GM12878 (cell line): ENCODE results near the gene ACBD7. TPM values are rescaled to one million over a fixed set of nuclear protein-coding genes. Genes with fewer than 3 reads are reported as not detected.

Experiments
- ATAC-seq: fragments of 200-7000 bp; cut with Tn5 transposase; 3 replicates; pipeline ENCODE4 v1.9.1; 2020; ENCODE audit warnings: mild to moderate bottlenecking, moderate library complexity
- BruUV-seq: library from RNA; stranded (reverse); fragments of 400-500 nt; replicated peaks from 2 replicates; lab custom pipeline; 2021; lab: Mats Ljungman, UMichigan
- CTCF ChIA-PET: fragments of 300-600 bp; sonication (Branson Sonifier 250); formaldehyde crosslinking; extraction: SDS; loops from one replicate; lab custom pipeline; 2021; ENCODE audit warnings: inconsistent platforms; lab: Yijun Ruan, JAX
- POLR2A ChIA-PET: fragments of 350-600 bp; formaldehyde crosslinking; extraction: SDS; loops from one replicate; lab custom pipeline; 2021; ENCODE audit warnings: inconsistent platforms; lab: Charles Lee
- RAD21 ChIA-PET: fragments of 300-600 bp; sonication (Branson Sonifier 250); formaldehyde crosslinking; loops from one replicate; lab custom pipeline; 2023; ENCODE audit warnings: antibody characterized with exemption; ENCODE audit not compliant: unreplicated experiment; lab: Charles Lee
- SMC1A ChIA-PET: fragments of 300-600 bp; sonication (Branson Sonifier 250); formaldehyde crosslinking; loops from one replicate; lab custom pipeline; 2023; ENCODE audit not compliant: unreplicated experiment, uncharacterized antibody; lab: Charles Lee
- DNase-seq: peaks from one replicate; pipeline ENCODE4 v3.0.0-alpha.2; 2011; ENCODE audit warnings: low read depth, low spot score
- FAIRE-seq: peaks from 3 replicates; lab custom pipeline; 2011; peaks lifted over from hg19 to GRCh38; lab: Jason Lieb, UNC
- H2AFZ ChIP-seq: 2 replicates; pipeline ENCODE4 v1.6.0; 2011; ENCODE audit warnings: low read depth, low read length, control low read depth; ENCODE audit not compliant: control insufficient read depth
- H3K27ac ChIP-seq: 2 replicates; pipeline ENCODE4 v1.5.1; 2011; ENCODE audit warnings: control low read depth; ENCODE audit not compliant: control insufficient read depth, insufficient read depth
- H3K27me3 ChIP-seq, 2 experiments: replicated peaks in 1 of 2; 2 replicates each; pipeline versions ENCODE4 v1.6.0 to v1.6.1; 2011; ENCODE audit warnings: low read length in 1 of 2; ENCODE audit not compliant: control insufficient read depth in 2 of 2, insufficient read depth in 2 of 2
- H3K36me3 ChIP-seq, 2 experiments: 2 replicates each; pipeline ENCODE4 v1.5.1; 2011; ENCODE audit warnings: low read length in 1 of 2; ENCODE audit not compliant: control insufficient read depth in 2 of 2, insufficient read depth in 2 of 2
- H3K4me1 ChIP-seq: 2 replicates; pipeline ENCODE4 v1.6.1; 2011; ENCODE audit warnings: mild to moderate bottlenecking, low read length, moderate library complexity, mixed read lengths; ENCODE audit not compliant: control insufficient read depth, insufficient read depth
- H3K4me2 ChIP-seq: 2 replicates; pipeline ENCODE4 v1.6.0; 2011; ENCODE audit warnings: control low read depth; ENCODE audit not compliant: control insufficient read depth, insufficient read depth
- H3K4me3 ChIP-seq: fragments of 200-600 bp; sonication (generic); 2 replicates; pipeline ENCODE4 v1.5.1; 2016
- H3K79me2 ChIP-seq: 2 replicates; pipeline ENCODE4 v1.6.0; 2011; ENCODE audit warnings: low read length; ENCODE audit not compliant: control insufficient read depth, insufficient read depth
- H3K9ac ChIP-seq: 2 replicates; pipeline ENCODE4 v1.8.0; 2011; ENCODE audit warnings: low read length, control low read depth, mixed read lengths; ENCODE audit not compliant: control insufficient read depth, insufficient read depth
- H3K9me3 ChIP-seq: replicated peaks from 3 replicates; pipeline ENCODE4 v1.5.1; 2011; ENCODE audit warnings: mild to moderate bottlenecking, low read length; ENCODE audit not compliant: control insufficient read depth, insufficient read depth
- H4K20me1 ChIP-seq: 2 replicates; pipeline ENCODE4 v1.6.0; 2011; ENCODE audit not compliant: control insufficient read depth, insufficient read depth
- ATF2 ChIP-seq: IDR thresholded peaks from 2 replicates; pipeline ENCODE4 v1.6.1; 2012; ENCODE audit warnings: low read length, inconsistent platforms
- BHLHE40 ChIP-seq, 2 experiments: fragments of 450-650 bp in 1 of 2; IDR thresholded peaks; 2 replicates each; pipeline ENCODE4 v1.6.1; 2011 to 2017; ENCODE audit warnings: low read depth in 2 of 2, borderline replicate concordance in 1 of 2, improper control_type of control experiment in 1 of 2, low read length in 1 of 2, mild to moderate bottlenecking in 1 of 2
- CHD1 ChIP-seq: IDR thresholded peaks from 2 replicates; pipeline ENCODE4 v1.6.1; 2012; ENCODE audit warnings: low read depth, low read length, improper control_type of control experiment
- HCFC1 ChIP-seq: fragments of 150-350 bp; IDR thresholded peaks from 2 replicates; pipeline ENCODE4 v1.6.1; 2014; ENCODE audit warnings: low read length
- KDM1A ChIP-seq: fragments of 200-600 bp; sonication (generic); IDR thresholded peaks from 2 replicates; pipeline ENCODE4 v1.6.1; 2016; ENCODE audit warnings: borderline replicate concordance
- POU2F2 ChIP-seq: IDR thresholded peaks from 3 replicates; pipeline ENCODE4 v1.6.1; 2011; ENCODE audit warnings: low read depth, mild to moderate bottlenecking, low read length, borderline replicate concordance
- SIN3A ChIP-seq: IDR thresholded peaks from 2 replicates; pipeline ENCODE4 v1.6.1; 2012; ENCODE audit warnings: low read depth, low read length, improper control_type of control experiment
- SP1 ChIP-seq: IDR thresholded peaks from one replicate; pipeline ENCODE4 v1.6.1; 2011; ENCODE audit warnings: low read depth, low read length
- TCF12 ChIP-seq: IDR thresholded peaks from 2 replicates; pipeline ENCODE4 v1.6.1; 2011; ENCODE audit warnings: low read depth, mild to moderate bottlenecking, low read length
- WGBS: methylation state at CpG from one replicate; pipeline ENCODE4 v1.1.6; 2016; ENCODE audit warnings: low lambda C conversion rate; ENCODE audit not compliant: insufficient replicate concordance, insufficient coverage; ENCODE audit errors: missing lambda C conversion rate; 5-methylcytosine and 5-hydroxymethylcytosine counted together
- in situ Hi-C: fragments of 300-500 bp; cut with MboI; formaldehyde crosslinking; loops from 9 replicates; pipeline ENCODE4 v1.14.3; 2018; ENCODE audit warnings: mixed read lengths
- intact Hi-C: fragments of 100-400 bp; cut with micrococcal nuclease; formaldehyde crosslinking; loops from one replicate; pipeline ENCODE4 v1.14.2; 2022; ENCODE audit not compliant: unreplicated experiment
- polyA plus RNA-seq, 11 experiments: library from polyadenylated mRNA; depleted of rRNA in 4 of 11; unstranded in 6 of 11; stranded (reverse) in 5 of 11; fragments of >200 nt; fragmentation: Nextera tagmentation in 4 of 11; fragmentation: Illumina TruSeq in 1 of 11; extraction: Ambion mirVana in 4 of 11; extraction: Trizol in 1 of 11; gene quantifications; 1 replicate in 1 of 11; 2 replicates in 10 of 11; pipeline versions ENCODE4 v1.2.1 to v1.2.3, GENCODE V29; 2011 to 2016; ENCODE audit warnings: inconsistent platforms in 2 of 11, missing spikeins in 2 of 11, low read depth in 1 of 11
- total RNA-seq, 4 experiments: library from RNA; depleted of rRNA in 3 of 4; stranded (reverse); fragments of >200 nt in 3 of 4; fragmentation: Illumina TruSeq in 1 of 4; extraction: Trizol in 1 of 4; gene quantifications; 2 replicates each; pipeline versions ENCODE4 v1.2.1 to v1.2.3, GENCODE V29; 2013 to 2021
- TF ChIP-seq, protein P1 (sequence below): fragments of 450-650 bp; IDR thresholded peaks from 2 replicates; pipeline ENCODE4 v1.6.1; 2018; ENCODE audit warnings: mild to moderate bottlenecking, low read depth, moderate library complexity; ENCODE audit not compliant: partially characterized antibody

Gene ACBD7
- total and polyA plus RNA-seq, 10 of the 15 experiments (the other 5 are each of a cell fraction or from before 2014, with no cell fraction given), result 0.04 to 0.74 (median 0.36) TPM

DNA sequence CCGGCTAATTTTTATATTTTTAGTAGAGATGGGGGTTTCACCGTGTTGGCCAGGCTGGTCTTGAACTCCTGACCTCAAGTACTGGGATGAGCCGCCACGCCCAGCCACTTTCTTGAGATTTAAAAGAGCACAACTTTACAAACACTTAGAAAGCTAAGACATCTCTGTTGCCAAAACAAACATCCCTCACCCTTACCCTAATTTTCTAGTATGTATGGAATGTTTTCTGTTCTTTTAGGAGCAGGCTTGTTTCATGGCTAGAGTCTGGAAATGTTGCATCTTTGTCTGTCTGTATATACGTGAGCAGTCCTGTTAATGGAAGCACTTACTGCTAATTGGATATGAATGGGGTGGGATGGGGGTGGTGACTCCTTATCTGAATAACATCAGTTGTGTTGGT is 42.0 kb downstream of the ACBD7 start:
- SMC1A ChIA-PET, result no interaction called here
- no peak overlapping the region for H2AFZ ChIP-seq

More for the DNA sequence above, 42.0 kb downstream of the ACBD7 start:
- H3K4me1 ChIP-seq, result no peaks in the 10 kb centered on the region; the same call in 1 of the 2 replicates
- no TSS peak for BruUV-seq
- WGBS, result 96% methylated on average over 5 of the region's 5 CpGs
- H3K27ac ChIP-seq, result no peak overlapping the region
- DNase-seq, result no peak
- no peak overlapping the region for H3K9ac ChIP-seq
- intact Hi-C loops, result no loop called here
- no peak for FAIRE-seq
- ATAC-seq, result no peak
- no peak overlapping the region for H3K4me3 ChIP-seq
- TF ChIP-seq SIN3A (no peak), CHD1 (no peak), SP1 (no peak), ATF2 (no peak), HCFC1 (no peak), KDM1A (no peak), POU2F2 (no peak), TCF12 (no peak), BHLHE40 (IDR thresholded peaks at IDR 0.05; ENCODE audit: borderline replicate concordance in 1 of 2, low read depth in 2 of 2, low read length in 1 of 2) (no peak)
- TF ChIP-seq, protein P1, sequence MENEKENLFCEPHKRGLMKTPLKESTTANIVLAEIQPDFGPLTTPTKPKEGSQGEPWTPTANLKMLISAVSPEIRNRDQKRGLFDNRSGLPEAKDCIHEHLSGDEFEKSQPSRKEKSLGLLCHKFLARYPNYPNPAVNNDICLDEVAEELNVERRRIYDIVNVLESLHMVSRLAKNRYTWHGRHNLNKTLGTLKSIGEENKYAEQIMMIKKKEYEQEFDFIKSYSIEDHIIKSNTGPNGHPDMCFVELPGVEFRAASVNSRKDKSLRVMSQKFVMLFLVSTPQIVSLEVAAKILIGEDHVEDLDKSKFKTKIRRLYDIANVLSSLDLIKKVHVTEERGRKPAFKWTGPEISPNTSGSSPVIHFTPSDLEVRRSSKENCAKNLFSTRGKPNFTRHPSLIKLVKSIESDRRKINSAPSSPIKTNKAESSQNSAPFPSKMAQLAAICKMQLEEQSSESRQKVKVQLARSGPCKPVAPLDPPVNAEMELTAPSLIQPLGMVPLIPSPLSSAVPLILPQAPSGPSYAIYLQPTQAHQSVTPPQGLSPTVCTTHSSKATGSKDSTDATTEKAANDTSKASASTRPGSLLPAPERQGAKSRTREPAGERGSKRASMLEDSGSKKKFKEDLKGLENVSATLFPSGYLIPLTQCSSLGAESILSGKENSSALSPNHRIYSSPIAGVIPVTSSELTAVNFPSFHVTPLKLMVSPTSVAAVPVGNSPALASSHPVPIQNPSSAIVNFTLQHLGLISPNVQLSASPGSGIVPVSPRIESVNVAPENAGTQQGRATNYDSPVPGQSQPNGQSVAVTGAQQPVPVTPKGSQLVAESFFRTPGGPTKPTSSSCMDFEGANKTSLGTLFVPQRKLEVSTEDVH, result no peak
- H3K27me3 ChIP-seq, result no peaks in the 10 kb centered on the region
- H3K9me3 ChIP-seq, result no peaks in the 10 kb centered on the region
- POLR2A ChIA-PET, result no interaction called here
- CTCF ChIA-PET, result no interaction called here
- H4K20me1 ChIP-seq, result no peaks in the 10 kb centered on the region
- RAD21 ChIA-PET, result no interaction called here
- in situ Hi-C loops, result no loop called here
- no peak overlapping the region for H3K4me2 ChIP-seq
- H3K79me2 ChIP-seq, result no peaks in the 10 kb centered on the region
- H3K36me3 ChIP-seq, result no peaks in the 10 kb centered on the region
